HepG2 (cell line): Measurements from ENCODE around the gene FAM184B. TPM values are rescaled to one million over a fixed set of nuclear protein-coding genes. Genes with fewer than 3 reads are reported as not detected.

Source experiments
- BHLHE40 ChIP-seq: IDR thresholded peaks from 2 replicates; pipeline ENCODE4 v1.6.1; 2011; ENCODE audit warnings: low read length, improper control_type of control experiment
- ELF3 ChIP-seq: IDR thresholded peaks from 2 replicates; pipeline ENCODE4 v1.6.1; 2016; ENCODE audit warnings: missing genetic modification reagents, missing compliant biosample characterization
- FOXK2 ChIP-seq: fragments of 450-650 bp; IDR thresholded peaks from 2 replicates; pipeline ENCODE4 v1.6.1; 2016
- GABPB1 ChIP-seq: IDR thresholded peaks from 2 replicates; pipeline ENCODE4 v1.6.1; 2016; ENCODE audit warnings: mild to moderate bottlenecking, missing genetic modification reagents, moderate library complexity, missing compliant biosample characterization
- HOXA5 ChIP-seq: sonication (generic); formaldehyde crosslinking; IDR thresholded peaks from 2 replicates; pipeline ENCODE4 v1.4.0; 2020; ENCODE audit warnings: missing genetic modification reagents
- HOXA9 ChIP-seq: sonication (generic); formaldehyde crosslinking; IDR thresholded peaks from 2 replicates; pipeline ENCODE4 v1.8.1; 2022; ENCODE audit warnings: missing genetic modification reagents, mild to moderate bottlenecking, moderate library complexity, borderline replicate concordance
- MAFK ChIP-seq, 2 experiments: IDR thresholded peaks in 1 of 2; conservative IDR thresholded peaks in 1 of 2; 2 replicates each; pipeline ENCODE4 v1.6.1; 2011; ENCODE audit warnings: improper control_type of control experiment in 2 of 2, low read length in 2 of 2
- NFE2L2 ChIP-seq: fragments of 150-350 bp; IDR thresholded peaks from 2 replicates; pipeline ENCODE4 v1.6.1; 2014; ENCODE audit warnings: low read length
- NR2F6 ChIP-seq, 2 experiments: IDR thresholded peaks; 2 replicates each; pipeline ENCODE4 v1.6.1; 2016; ENCODE audit warnings: antibody characterized with exemption in 1 of 2, mild to moderate bottlenecking in 1 of 2
- PHF20 ChIP-seq: sonication (generic); formaldehyde crosslinking; IDR thresholded peaks from 2 replicates; pipeline ENCODE4 v1.5.0; 2020; ENCODE audit warnings: mild to moderate bottlenecking, missing genetic modification reagents
- POGZ ChIP-seq: sonication (generic); formaldehyde crosslinking; IDR thresholded peaks from 2 replicates; pipeline ENCODE4 v1.4.0; 2020; ENCODE audit warnings: mild to moderate bottlenecking, missing genetic modification reagents
- SP140L ChIP-seq: sonication (generic); formaldehyde crosslinking; IDR thresholded peaks from 2 replicates; pipeline ENCODE4 v1.4.0; 2020; ENCODE audit warnings: missing genetic modification reagents, borderline replicate concordance
- THAP11 ChIP-seq: IDR thresholded peaks from 2 replicates; pipeline ENCODE4 v1.6.1; 2016; ENCODE audit warnings: missing biosample characterization, missing genetic modification reagents
- ZBTB3 ChIP-seq: sonication (generic); formaldehyde crosslinking; IDR thresholded peaks from 2 replicates; pipeline ENCODE4 v1.4.0; 2020; ENCODE audit warnings: low read depth, mild to moderate bottlenecking, moderate library complexity, missing genetic modification reagents, borderline replicate concordance
- ZNF230 ChIP-seq: sonication (generic); formaldehyde crosslinking; IDR thresholded peaks from 2 replicates; pipeline ENCODE4 v1.4.0; 2020; ENCODE audit warnings: mild to moderate bottlenecking, missing genetic modification reagents
- ZNF232 ChIP-seq: sonication (generic); formaldehyde crosslinking; IDR thresholded peaks from 2 replicates; pipeline ENCODE4 v1.4.0; 2020; ENCODE audit warnings: missing genetic modification reagents, borderline replicate concordance
- ZNF335 ChIP-seq: sonication (generic); formaldehyde crosslinking; IDR thresholded peaks from 2 replicates; pipeline ENCODE4 v1.4.0; 2020; ENCODE audit warnings: missing genetic modification reagents
- ZNF558 ChIP-seq: sonication (generic); formaldehyde crosslinking; IDR thresholded peaks from 2 replicates; pipeline ENCODE4 v1.9.0; 2022; ENCODE audit warnings: mild to moderate bottlenecking, missing genetic modification reagents, borderline replicate concordance
- ZNF788 ChIP-seq: sonication (generic); formaldehyde crosslinking; IDR thresholded peaks from 2 replicates; pipeline ENCODE4 v1.5.0; 2020; ENCODE audit warnings: mild to moderate bottlenecking, missing genetic modification reagents, borderline replicate concordance
- ZSCAN22 ChIP-seq: sonication (generic); formaldehyde crosslinking; IDR thresholded peaks from 2 replicates; pipeline ENCODE4 v1.4.0; 2020; ENCODE audit warnings: mild to moderate bottlenecking, missing genetic modification reagents
- polyA plus RNA-seq, 8 experiments: library from polyadenylated mRNA; depleted of rRNA in 3 of 8; stranded (reverse) in 7 of 8; unstranded in 1 of 8; fragments of >200 nt; fragmentation: Illumina TruSeq in 4 of 8; extraction: Trizol in 4 of 8; gene quantifications; 2 replicates each; pipeline versions ENCODE4 v1.2.1 to v1.2.3, GENCODE V29; 2011 to 2016; ENCODE audit warnings: low read depth in 4 of 8, missing spikeins in 1 of 8, mixed read lengths in 1 of 8; ENCODE audit not compliant: insufficient read depth in 1 of 8
- total RNA-seq, 5 experiments: library from RNA; depleted of rRNA; stranded (reverse); fragments of >200 nt; fragmentation: Illumina TruSeq; extraction: Trizol; gene quantifications; 2 replicates each; pipeline ENCODE4 v1.2.3, GENCODE V29; 2016; ENCODE audit warnings: low read depth in 1 of 5
- TF ChIP-seq, protein P1 (sequence below): sonication (generic); formaldehyde crosslinking; IDR thresholded peaks from 2 replicates; pipeline ENCODE4 v1.5.1; 2020; ENCODE audit warnings: mild to moderate bottlenecking, moderate library complexity, missing genetic modification reagents
- TF ChIP-seq, protein P2 (sequence below): sonication (generic); formaldehyde crosslinking; IDR thresholded peaks from 2 replicates; pipeline ENCODE4 v1.4.0; 2020; ENCODE audit warnings: missing genetic modification reagents
- TF ChIP-seq, protein P3 (sequence below): sonication (generic); formaldehyde crosslinking; IDR thresholded peaks from 2 replicates; pipeline ENCODE4 v1.5.0; 2020; ENCODE audit warnings: missing genetic modification reagents, mild to moderate bottlenecking, borderline replicate concordance
- TF ChIP-seq, protein P4 (sequence below): sonication (generic); formaldehyde crosslinking; IDR thresholded peaks from 2 replicates; pipeline ENCODE4 v1.4.0; 2020; ENCODE audit warnings: missing genetic modification reagents

Gene FAM184B
- total and polyA plus RNA-seq, 2 of the 13 experiments (the other 11 are each of a cell fraction or from before 2014, with no cell fraction given), result not detected

DNA sequence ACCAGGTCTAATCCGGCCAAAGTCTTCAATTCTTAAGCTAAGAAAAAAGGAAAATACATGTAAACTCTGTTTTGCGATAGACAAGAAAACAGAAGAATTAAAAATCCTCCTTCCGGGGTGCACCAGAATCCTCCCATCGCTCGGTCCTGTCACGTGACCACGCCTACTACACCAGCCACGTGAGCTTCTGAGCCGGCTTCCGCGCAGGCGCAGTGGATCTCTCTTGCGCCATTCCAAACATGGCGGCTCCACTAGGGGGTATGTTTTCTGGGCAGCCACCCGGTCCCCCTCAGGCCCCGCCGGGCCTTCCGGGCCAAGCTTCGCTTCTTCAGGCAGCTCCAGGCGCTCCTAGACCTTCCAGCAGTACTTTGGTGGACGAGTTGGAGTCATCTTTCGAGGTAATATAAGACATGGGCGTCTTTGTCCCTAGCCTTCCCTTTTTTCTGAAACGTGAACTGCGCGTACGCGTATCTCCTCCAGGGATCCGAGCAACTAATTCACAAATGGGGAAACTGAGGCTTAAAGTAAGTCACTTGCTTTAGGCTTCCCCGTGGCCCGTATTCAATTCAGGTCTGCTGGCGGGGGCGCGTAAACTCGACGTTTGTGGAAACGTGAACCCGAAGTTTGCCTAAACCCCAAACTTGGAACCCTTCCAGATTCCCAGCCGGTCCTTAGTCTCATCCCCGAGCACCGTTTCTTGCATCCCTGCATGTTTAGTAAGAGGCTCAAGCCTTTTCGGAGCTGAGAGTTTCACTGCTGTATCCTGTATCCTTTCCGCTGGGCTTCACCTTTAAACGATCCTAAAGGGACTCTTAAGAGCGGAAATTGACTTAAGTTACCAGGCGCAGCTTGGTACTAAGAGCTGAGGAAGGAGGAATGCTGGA, 166.8 kb downstream of the FAM184B start, which contains the start of gene MED28 (continued):
- TF ChIP-seq SP140L (CRISPR knock-in tag) (peak; percentile 23; the same call in 1 of the 2 replicates), ZSCAN22 (CRISPR knock-in tag) (no peak), ZNF335 (no peak), FOXK2 (peak; percentile 10; the same call in 1 of the 2 replicates), BHLHE40 (peak; percentile 97), NFE2L2 (no peak), ELF3 (peak; percentile 66), HOXA9 (CRISPR knock-in tag) (no peak), MAFK (conservative IDR thresholded peaks at IDR 0.05 in 1 of 2, IDR thresholded peaks at IDR 0.05 in 1 of 2; ENCODE audit: low read length in 2 of 2) (no peak), ZNF232 (CRISPR knock-in tag) (peak; percentile 3; the same call in 1 of the 2 replicates), HOXA5 (CRISPR knock-in tag) (0 out of 2 replicates have a peak, but pooled peaks have one; percentile 25), ZBTB3 (0 out of 2 replicates have a peak, but pooled peaks have one; percentile 39), PHF20 (CRISPR knock-in tag) (peak; percentile 91), ZNF558 (CRISPR knock-in tag) (no peak), GABPB1 (CRISPR knock-in tag) (peak; percentile 70), ZNF788 (CRISPR knock-in tag) (no peak), NR2F6 (IDR thresholded peaks at IDR 0.05) (peak; percentile 2; the same call in 1 of the 2 replicates), NR2F6 (CRISPR knock-in tag; IDR thresholded peaks at IDR 0.05) (no peak), POGZ (CRISPR knock-in tag) (peak; percentile 71), ZNF230 (peak; percentile 68; the same call in 1 of the 2 replicates), THAP11 (peak; percentile 84)
- TF ChIP-seq, protein P1, sequence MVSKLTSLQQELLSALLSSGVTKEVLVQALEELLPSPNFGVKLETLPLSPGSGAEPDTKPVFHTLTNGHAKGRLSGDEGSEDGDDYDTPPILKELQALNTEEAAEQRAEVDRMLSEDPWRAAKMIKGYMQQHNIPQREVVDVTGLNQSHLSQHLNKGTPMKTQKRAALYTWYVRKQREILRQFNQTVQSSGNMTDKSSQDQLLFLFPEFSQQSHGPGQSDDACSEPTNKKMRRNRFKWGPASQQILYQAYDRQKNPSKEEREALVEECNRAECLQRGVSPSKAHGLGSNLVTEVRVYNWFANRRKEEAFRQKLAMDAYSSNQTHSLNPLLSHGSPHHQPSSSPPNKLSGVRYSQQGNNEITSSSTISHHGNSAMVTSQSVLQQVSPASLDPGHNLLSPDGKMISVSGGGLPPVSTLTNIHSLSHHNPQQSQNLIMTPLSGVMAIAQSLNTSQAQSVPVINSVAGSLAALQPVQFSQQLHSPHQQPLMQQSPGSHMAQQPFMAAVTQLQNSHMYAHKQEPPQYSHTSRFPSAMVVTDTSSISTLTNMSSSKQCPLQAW (CRISPR knock-in tag), result peak; percentile 41; the same call in 1 of the 2 replicates
- TF ChIP-seq, protein P2, sequence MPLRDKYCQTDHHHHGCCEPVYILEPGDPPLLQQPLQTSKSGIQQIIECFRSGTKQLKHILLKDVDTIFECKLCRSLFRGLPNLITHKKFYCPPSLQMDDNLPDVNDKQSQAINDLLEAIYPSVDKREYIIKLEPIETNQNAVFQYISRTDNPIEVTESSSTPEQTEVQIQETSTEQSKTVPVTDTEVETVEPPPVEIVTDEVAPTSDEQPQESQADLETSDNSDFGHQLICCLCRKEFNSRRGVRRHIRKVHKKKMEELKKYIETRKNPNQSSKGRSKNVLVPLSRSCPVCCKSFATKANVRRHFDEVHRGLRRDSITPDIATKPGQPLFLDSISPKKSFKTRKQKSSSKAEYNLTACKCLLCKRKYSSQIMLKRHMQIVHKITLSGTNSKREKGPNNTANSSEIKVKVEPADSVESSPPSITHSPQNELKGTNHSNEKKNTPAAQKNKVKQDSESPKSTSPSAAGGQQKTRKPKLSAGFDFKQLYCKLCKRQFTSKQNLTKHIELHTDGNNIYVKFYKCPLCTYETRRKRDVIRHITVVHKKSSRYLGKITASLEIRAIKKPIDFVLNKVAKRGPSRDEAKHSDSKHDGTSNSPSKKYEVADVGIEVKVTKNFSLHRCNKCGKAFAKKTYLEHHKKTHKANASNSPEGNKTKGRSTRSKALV (CRISPR knock-in tag), result 0 out of 2 replicates have a peak, but pooled peaks have one; percentile 58
- TF ChIP-seq, protein P3, sequence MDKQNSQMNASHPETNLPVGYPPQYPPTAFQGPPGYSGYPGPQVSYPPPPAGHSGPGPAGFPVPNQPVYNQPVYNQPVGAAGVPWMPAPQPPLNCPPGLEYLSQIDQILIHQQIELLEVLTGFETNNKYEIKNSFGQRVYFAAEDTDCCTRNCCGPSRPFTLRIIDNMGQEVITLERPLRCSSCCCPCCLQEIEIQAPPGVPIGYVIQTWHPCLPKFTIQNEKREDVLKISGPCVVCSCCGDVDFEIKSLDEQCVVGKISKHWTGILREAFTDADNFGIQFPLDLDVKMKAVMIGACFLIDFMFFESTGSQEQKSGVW (CRISPR knock-in tag), result no peak
- TF ChIP-seq, protein P4, sequence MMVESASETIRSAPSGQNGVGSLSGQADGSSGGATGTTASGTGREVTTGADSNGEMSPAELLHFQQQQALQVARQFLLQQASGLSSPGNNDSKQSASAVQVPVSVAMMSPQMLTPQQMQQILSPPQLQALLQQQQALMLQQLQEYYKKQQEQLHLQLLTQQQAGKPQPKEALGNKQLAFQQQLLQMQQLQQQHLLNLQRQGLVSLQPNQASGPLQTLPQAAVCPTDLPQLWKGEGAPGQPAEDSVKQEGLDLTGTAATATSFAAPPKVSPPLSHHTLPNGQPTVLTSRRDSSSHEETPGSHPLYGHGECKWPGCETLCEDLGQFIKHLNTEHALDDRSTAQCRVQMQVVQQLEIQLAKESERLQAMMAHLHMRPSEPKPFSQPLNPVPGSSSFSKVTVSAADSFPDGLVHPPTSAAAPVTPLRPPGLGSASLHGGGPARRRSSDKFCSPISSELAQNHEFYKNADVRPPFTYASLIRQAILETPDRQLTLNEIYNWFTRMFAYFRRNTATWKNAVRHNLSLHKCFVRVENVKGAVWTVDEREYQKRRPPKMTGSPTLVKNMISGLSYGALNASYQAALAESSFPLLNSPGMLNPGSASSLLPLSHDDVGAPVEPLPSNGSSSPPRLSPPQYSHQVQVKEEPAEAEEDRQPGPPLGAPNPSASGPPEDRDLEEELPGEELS, result peak; percentile 17; the same call in 1 of the 2 replicates
